ENCODE results near the gene MILR1.
A peak's percentile ranks its signal among the peaks of the same experiment; 100 is the strongest.

DNA sequence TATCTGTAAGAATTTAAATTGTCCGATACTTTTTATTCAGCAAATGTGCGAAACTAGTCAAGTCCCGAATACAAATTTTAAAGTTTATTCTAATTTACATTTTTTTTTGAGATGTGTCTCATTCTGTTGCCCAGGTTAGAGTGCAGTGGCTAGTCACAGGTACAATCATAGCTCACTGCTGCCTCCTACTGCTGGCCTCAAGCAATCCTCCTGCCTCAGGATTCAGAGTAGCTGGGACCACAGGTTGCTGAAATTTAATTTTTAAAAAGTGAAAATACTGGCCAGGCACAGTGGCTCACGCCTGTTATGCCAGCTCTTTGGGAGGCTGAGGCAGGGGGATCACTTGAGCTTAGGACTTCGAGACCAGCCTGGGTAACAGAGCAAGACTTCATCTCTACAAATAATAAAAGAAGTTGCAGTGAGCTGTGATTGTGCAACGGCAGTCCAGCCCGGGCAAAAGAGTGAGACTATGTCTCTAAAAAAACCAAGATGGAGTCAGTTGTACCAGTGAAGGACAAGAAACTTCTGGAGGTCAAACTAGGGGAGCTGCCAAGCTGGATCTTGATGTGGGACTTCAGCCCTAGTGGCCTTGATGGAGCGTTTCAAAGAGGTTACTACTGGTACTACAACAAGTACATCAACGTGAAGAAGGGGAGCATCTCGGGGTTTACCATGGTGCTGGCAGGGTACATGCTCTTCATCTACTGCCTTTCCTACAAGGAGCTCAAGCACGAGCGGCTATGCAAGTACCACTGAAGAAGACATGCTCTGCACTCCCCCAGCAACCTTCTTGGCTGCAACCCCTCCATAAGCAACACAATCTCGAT lies 42.3 kb downstream of the MILR1 start:
- TF ChIP-seq CTCF (IDR thresholded peaks at IDR 0.05; ENCODE audit: poor library complexity) = peak; percentile 43
- no peak for TF ChIP-seq EZH2phosphoT487 (IDR thresholded peaks at IDR 0.05; ENCODE audit: low read depth, severe bottlenecking, unreplicated experiment)
